ENCODE measurements around the gene KRT33B.

DNA sequence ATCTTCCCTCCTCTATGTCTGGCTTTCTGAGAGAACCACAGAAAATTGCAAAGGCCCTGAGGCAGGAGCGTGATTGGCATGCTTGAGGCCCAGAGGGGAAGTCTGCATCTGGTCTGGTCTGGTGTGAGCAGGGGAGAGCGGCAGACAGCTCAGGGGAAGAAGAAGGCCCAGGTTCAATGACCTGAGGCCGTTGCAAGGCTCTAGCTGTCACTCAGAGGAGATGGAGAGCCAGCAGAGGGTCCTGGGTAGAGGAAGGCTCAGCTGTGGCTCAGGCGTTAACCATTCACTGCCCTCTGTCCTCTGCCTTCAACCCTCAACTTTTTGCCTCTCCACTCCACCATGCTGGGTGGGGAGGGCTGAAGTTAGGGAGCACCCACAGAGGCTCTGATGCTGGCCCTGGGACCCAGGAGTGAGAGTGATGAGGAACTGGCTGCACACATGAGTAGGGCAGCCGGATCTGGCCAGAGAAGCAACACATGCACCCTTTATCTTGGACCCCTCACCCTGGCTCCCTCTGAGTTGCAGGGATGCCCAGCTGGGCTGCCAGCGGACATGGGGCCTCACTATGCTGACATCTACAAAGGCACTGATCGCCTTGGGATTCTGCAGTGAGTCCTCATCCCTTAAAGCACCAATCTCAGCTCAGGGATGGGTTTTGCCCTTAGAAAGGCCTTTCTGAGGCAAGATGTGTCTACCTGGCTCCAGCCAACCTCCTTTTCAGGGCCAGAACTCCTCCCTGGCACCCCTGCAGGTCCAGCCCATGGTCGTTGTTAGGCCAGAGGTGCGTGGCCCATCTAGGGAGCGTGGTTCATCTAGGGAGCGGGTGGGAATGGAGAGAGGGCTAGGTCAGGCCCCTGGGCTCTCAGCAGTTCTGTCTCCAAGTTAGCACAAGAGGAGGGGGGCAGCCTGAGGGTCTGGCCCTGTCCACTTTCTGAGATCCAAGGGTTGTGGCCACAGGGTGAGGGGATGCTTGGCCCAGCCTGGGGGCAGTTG lies 46.4 kb downstream of the KRT33B start:
- TF ChIP-seq, protein P1, sequence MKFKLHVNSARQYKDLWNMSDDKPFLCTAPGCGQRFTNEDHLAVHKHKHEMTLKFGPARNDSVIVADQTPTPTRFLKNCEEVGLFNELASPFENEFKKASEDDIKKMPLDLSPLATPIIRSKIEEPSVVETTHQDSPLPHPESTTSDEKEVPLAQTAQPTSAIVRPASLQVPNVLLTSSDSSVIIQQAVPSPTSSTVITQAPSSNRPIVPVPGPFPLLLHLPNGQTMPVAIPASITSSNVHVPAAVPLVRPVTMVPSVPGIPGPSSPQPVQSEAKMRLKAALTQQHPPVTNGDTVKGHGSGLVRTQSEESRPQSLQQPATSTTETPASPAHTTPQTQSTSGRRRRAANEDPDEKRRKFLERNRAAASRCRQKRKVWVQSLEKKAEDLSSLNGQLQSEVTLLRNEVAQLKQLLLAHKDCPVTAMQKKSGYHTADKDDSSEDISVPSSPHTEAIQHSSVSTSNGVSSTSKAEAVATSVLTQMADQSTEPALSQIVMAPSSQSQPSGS (IDR thresholded peaks at IDR 0.05; ENCODE audit: low read length), result no peak
- TF ChIP-seq DPF2 (IDR thresholded peaks at IDR 0.05) (no peak), SP1 (IDR thresholded peaks at IDR 0.05; ENCODE audit: low read depth, low read length) (no peak)

All from GM12878 (cell line).